LoVo (cell line): ENCODE data around the gene CCNL1.
"Not testable (repeated sequence)": the region's sequence is repeated elsewhere in the genome, so short reads cannot be mapped to it uniquely, and the experiment has no call there.

Source experiments
- DNase-seq: peaks from one replicate; pipeline ENCODE4 v3.0.0-alpha.2; 2016; ENCODE audit warnings: low spot score

CCNL1 gene

GRCh38 chr3:157103280-157103679 is 56.7 kb downstream of the CCNL1 start:
- DNase-seq, result no peak

GRCh38 chr3:157102595-157102994 is 57.4 kb downstream of the CCNL1 start:
- DNase-seq, result not testable (repeated sequence)

- no peak for DNase-seq
These were observed 57.8 kb downstream of the CCNL1 start for GRCh38 chr3:157102098-157102497.

- no peak for DNase-seq
These were observed 58.5 kb downstream of the CCNL1 start for GRCh38 chr3:157101486-157101885.

GRCh38 chr3:157100608-157101396 is 59.1 kb downstream of the CCNL1 start:
- no peak for DNase-seq

- DNase-seq, result no peak
These were observed 59.9 kb downstream of the CCNL1 start for GRCh38 chr3:157100096-157100477.

- no peak for DNase-seq
These were observed 60.4 kb downstream of the CCNL1 start for GRCh38 chr3:157099326-157100095.

- DNase-seq, result no peak
These were observed 61.1 kb downstream of the CCNL1 start for GRCh38 chr3:157098823-157099185.

- no peak for DNase-seq
These were observed 61.7 kb downstream of the CCNL1 start for GRCh38 chr3:157098121-157098822.
